HUES64 (cell line): ENCODE data around the gene LENG8.
"Not testable (repeated sequence)": the region's sequence is repeated elsewhere in the genome, so short reads cannot be mapped to it uniquely, and the experiment has no call there.

Experiments used
- H3K27ac ChIP-seq: 2 replicates; pipeline ENCODE4 v1.7.0; 2013; ENCODE audit warnings: low read depth, low read length, inconsistent platforms
- H3K27me3 ChIP-seq: 2 replicates; pipeline ENCODE4 v1.6.1; 2013; ENCODE audit warnings: mild to moderate bottlenecking, low read length; ENCODE audit not compliant: insufficient read depth
- H3K36me3 ChIP-seq: 2 replicates; pipeline ENCODE4 v1.6.1; 2013; ENCODE audit warnings: mild to moderate bottlenecking, low read length; ENCODE audit not compliant: insufficient read depth
- H3K4me1 ChIP-seq: 2 replicates; pipeline ENCODE4 v1.6.1; 2013; ENCODE audit warnings: mild to moderate bottlenecking, low read length, moderate library complexity; ENCODE audit not compliant: insufficient read depth
- H3K4me3 ChIP-seq: 2 replicates; pipeline ENCODE4 v1.5.1; 2013; ENCODE audit warnings: mild to moderate bottlenecking, low read length, moderate library complexity
- H3K9ac ChIP-seq: 2 replicates; pipeline ENCODE4 v1.6.1; 2013; ENCODE audit warnings: mild to moderate bottlenecking, low read depth, low read length
- H3K9me3 ChIP-seq: 2 replicates; pipeline ENCODE4 v1.6.1; 2013; ENCODE audit warnings: low read depth, low read length; ENCODE audit not compliant: insufficient read depth
- WGBS: fragments of 150-250, 120-280 bp; methylation state at CpG from one replicate; pipeline ENCODE4 v1.1.7; 2013; ENCODE audit warnings: missing lambda C conversion rate; 5-methylcytosine and 5-hydroxymethylcytosine counted together

The LENG8 gene

DNA sequence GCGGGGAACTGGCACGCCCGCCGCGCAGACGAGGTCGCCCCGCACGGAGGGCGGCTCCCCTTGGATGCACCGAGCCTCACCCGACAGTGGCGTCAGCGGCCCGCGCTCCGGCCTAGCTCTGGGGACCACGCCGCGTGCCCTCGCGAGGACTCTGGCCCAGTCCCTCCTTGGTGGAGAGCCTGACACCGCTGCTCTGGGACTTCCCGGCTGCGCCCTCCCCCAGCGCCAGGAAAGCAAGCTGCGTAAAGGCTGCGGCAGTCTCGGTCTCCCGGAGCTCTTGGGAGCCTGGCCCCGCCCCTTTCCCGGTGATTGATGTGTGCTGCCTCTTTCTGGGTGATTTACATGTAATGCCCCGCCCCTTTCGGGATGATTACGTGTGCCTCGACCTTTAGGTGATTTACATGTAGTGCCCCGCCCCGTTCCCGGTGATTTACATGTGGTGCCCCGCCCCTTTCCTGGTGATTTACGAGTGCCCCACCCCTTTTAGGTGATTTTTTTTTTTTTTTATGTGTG is 14.6 kb downstream of the LENG8 start, which contains the start of gene LENG9:
TSS of gene LENG9 (minus strand) at position 248 of the 513 bp plus-strand sequence. CDS start 252 bp downstream, outside the sequence.
- peaks cover 32% of the 10 kb centered on the region for H3K36me3 ChIP-seq
- peak within 1 kb of the TSS; percentile 88 for H3K9ac ChIP-seq
- WGBS: under 1% methylated on average over 41 of the region's 41 CpGs
- H3K4me3 ChIP-seq: peak within 1 kb of the TSS; percentile 89
- no peaks in the 10 kb centered on the region for H3K4me1 ChIP-seq
- H3K27me3 ChIP-seq: peaks cover 9% of the 10 kb centered on the region
- peak within 1 kb of the TSS; percentile 100 for H3K27ac ChIP-seq
- H3K9me3 ChIP-seq: no peaks in the 10 kb centered on the region

DNA sequence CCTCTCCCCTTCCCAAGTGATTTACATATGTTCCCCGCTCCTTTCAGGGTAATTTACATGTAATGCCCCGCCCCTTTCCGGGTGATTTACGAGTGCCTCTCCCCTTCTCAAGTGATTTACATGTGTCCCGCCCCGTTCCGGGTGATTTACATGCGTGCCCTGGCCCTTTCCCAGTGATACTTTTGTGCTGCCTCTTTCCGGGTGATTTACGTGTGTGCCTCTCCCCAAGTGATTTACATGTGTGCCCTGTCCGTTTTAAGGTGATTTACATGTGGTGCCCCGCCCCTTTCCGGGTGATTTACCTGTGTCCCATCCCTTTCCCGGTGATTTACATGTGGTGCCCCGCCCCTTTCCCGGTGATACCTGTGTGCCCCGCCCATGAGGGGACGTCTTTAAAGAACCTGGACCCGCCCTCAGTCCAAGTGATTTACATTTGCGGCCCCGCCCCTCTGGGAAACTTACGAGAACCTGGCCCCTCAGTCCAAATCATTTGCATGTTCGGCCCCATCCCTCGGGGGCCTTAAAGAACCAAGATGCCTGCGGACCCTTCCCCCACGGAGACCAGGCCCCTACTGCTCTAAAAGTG is 15.1 kb downstream of the LENG8 start:
- H3K9me3 ChIP-seq: no peaks in the 10 kb centered on the region
- peaks cover 26% of the 10 kb centered on the region for H3K36me3 ChIP-seq
- H3K4me3 ChIP-seq: peak overlapping the region; percentile 89
- peak overlapping the region; percentile 88 for H3K9ac ChIP-seq
- peaks cover 9% of the 10 kb centered on the region for H3K27me3 ChIP-seq
- peak overlapping the region; percentile 100 for H3K27ac ChIP-seq
- WGBS: under 1% methylated on average over 26 of the region's 26 CpGs
- H3K4me1 ChIP-seq: no peaks in the 10 kb centered on the region

DNA sequence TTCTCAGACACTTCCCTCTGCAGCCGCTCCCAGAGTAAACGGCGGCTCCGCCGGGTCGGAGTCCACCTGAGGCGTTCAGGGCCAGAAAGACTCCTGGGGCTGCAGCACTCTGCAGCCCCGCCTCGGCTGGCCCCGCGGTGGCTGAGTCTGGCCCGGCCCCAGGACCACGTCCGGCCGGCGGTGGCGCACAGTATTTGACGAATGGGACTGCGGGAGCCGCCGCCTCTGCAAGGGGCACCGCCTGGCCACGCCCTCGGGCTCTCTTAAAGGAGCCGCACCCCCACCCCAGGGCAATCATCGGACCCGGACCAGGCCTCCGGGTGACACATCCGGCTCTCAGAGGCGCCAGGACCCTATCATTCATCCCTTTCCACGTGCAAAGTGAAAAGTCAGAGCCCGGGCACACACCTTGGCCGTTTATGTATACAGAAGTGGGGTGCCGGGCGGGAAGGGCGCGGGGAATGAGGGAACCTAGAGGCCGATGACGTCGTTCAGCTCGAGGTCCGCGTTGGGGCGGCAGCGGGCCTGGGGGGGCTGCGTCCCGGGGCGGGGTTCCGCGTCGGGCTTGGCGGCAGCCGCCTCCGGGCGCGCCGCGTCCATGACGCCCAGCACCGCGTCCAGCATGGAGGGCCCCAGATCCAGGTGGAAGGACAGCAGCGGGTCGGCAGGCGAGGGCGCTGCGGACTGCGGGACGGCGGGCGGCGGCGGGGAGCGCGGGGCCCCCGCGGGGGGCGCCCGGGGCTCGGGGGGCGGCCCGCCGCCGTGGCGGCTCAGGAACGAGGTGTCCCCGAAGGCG is 15.8 kb downstream of the LENG8 start:
- Histone ChIP-seq H3K4me3 (peak overlapping the region; percentile 89), H3K9me3 (no peaks in the 10 kb centered on the region), H3K27ac (peak overlapping the region; percentile 100), H3K27me3 (peaks cover 12% of the 10 kb centered on the region), H3K4me1 (no peaks in the 10 kb centered on the region), H3K36me3 (peaks cover 20% of the 10 kb centered on the region), H3K9ac (peak overlapping the region; percentile 88)
- 7% methylated on average over 87 of the region's 87 CpGs for WGBS

DNA sequence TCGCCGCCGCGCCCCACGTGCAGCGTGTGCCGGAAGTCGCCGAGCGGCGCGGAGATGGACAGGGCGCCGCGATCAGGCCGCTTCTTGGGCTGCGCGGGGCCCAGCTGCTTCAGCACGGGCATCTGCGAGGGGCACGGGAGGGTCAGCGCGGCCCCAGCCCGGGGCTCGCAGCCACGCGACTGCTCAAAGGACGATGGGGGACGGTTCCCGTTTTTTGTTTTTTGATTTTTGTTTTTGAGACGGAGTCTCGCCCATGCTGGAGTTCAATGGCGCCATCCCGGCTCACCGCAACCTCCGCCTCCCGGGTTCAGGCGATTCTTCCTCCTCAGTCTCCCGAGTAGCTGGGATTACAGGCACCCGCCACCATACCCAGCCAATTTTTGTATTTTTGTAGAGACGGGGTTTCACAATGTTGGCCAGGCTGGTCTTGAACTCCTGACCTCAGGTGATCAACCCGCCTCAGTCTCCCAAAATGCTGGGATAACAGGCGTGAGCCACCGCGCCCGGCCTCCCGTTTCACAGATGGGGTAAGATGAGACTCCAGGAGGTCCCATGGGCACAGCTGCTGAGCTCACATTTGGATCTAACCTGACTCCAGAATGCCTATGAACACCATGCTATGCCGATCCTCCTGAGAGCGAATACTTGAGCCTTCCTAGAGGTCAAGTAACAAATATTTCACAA is 16.6 kb downstream of the LENG8 start:
- peak overlapping the region; percentile 26; the same call in 1 of the 2 replicates for H3K4me3 ChIP-seq
- H3K9me3 ChIP-seq: no peaks in the 10 kb centered on the region
- peaks cover 20% of the 10 kb centered on the region for H3K27me3 ChIP-seq
- no peaks in the 10 kb centered on the region for H3K4me1 ChIP-seq
- WGBS: 84% methylated on average over 49 of the region's 49 CpGs
- peaks cover 15% of the 10 kb centered on the region for H3K36me3 ChIP-seq
- no peak overlapping the region for H3K27ac ChIP-seq
- H3K9ac ChIP-seq: no peak overlapping the region

DNA sequence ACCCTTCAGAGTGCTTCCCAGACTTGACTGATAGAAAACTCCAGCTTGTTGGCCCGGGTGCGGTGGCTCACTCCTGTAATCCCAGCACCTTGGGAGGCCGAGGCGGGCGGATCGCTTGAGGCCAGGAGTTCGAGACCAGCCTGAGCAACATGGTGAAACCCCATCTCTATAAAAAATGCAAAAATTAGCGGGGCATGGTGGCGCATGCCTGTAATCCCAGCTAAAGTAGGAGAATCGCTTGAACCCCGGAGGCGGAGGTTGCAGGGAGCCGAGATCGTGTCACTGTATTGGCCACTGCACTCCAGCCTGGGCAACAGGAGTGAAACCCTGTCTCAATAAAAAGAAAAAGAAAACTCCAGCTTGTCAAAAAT is 17.1 kb downstream of the LENG8 start:
- H3K4me3 ChIP-seq, H3K27ac ChIP-seq, H3K4me1 ChIP-seq, H3K9me3 ChIP-seq, H3K9ac ChIP-seq: not testable (repeated sequence)
- 95% methylated on average over 14 of the region's 14 CpGs for WGBS
- H3K36me3 ChIP-seq: peaks cover 10% of the 10 kb centered on the region
- H3K27me3 ChIP-seq: peaks cover 25% of the 10 kb centered on the region

DNA sequence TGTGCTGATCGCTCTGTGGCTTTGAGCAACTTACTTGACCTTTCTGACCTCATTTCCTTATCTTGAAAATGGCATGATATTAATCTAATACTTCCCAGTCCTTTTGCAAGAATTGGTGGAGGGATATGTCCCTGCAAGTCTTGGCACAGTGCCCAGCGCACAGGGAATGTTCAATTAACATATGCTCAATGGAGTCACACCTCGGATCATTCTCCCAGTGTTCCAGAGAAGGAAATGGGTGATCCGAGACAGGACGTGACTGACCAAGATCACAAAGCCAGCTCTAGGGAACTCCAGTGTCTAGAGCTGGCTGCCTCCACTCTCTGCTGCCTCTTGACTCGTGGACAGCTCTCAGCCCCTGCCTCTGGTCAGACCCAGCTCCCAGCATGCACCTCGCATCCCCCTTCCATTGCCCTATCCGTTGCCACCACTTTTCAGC is 20.5 kb downstream of the LENG8 start:
- Histone ChIP-seq H3K4me1 (peaks cover 10% of the 10 kb centered on the region; the same call in 1 of the 2 replicates), H3K9ac (no peak overlapping the region), H3K4me3 (no peak overlapping the region), H3K36me3 (no peaks in the 10 kb centered on the region), H3K27me3 (peaks cover 30% of the 10 kb centered on the region), H3K9me3 (no peaks in the 10 kb centered on the region), H3K27ac (no peak overlapping the region)
- WGBS: 63% methylated on average over 8 of the region's 8 CpGs

DNA sequence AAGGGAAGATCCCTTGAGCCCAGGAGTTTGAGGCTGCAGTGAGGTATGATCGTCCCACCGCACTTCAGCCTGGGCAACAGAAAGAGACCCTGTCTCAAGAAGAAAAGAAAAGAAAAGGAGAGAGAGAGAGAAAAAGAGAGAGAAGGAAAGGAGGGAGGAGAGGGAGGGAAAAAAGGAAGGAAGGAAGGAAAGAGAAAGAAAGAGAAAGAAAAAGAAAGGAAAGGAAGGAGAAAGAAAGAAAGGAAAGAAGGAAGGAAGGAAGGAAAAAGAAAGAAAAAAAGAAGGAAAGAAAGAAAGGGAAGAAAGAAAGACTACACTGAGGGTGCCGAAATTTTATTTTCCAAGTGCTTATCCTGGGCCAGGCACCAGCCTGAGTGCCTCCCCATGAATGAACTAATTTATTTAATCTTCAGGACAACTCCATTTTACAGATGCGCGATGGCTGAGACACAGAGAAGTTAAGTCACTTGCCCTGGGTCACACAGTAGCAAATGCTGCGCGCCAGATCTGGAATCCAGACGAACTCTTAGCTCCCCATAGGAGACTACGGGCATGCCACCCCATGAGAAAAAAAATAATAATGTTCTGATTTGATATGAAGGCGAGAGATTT is 21.4 kb downstream of the LENG8 start:
- 87% methylated on average over 10 of the region's 10 CpGs for WGBS
- H3K27me3 ChIP-seq: peaks cover 28% of the 10 kb centered on the region
- H3K36me3 ChIP-seq: no peaks in the 10 kb centered on the region
- no peak overlapping the region for H3K27ac ChIP-seq
- peaks cover 10% of the 10 kb centered on the region; the same call in 1 of the 2 replicates for H3K4me1 ChIP-seq
- H3K4me3 ChIP-seq: peak overlapping the region; percentile 48
- no peaks in the 10 kb centered on the region for H3K9me3 ChIP-seq
- H3K9ac ChIP-seq: 0 out of 2 replicates have a peak overlapping the region, but pooled peaks have one; percentile 64

DNA sequence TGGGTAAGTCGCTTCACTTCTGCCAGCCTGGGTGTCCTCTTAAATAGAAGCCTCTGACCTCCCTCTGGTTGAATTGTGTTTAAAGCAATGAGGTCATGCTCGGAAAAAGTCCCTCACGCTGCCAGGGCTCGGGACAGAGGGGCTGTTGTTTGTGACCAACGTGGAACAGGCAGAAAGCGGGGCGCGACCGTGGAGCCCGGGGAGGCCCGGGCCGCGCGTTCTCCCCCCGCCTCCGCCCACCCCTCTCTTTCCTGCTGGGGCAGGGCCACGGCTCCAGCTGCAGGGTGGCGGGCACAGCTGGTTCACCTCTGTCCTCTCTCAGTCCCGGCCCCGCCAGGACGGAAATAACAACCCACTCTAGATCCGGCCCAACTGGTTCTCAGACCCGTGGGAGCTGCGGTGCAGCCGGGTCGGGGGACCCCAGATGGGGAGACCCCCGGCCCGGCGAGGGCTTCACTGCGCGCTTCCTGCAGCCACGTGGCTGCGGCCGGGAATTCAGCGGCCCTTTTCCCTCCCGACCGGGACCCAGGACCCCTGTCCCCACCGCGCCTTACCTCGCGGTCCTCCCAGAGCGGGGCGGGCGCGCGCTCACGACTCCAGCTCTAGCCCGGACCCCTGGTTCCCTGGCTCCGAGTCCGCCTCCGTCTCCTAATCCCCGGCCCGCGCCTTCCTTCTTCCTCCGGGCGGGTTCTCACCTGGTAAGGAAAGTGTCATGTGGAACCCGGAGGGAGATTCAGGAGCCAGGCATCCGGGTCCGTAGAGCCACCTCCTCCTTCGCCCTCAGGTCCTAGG is 22.2 kb downstream of the LENG8 start:
- peaks cover 20% of the 10 kb centered on the region for H3K27me3 ChIP-seq
- peak overlapping the region; percentile 48 for H3K4me3 ChIP-seq
- H3K9me3 ChIP-seq: no peaks in the 10 kb centered on the region
- H3K36me3 ChIP-seq: no peaks in the 10 kb centered on the region
- H3K4me1 ChIP-seq: peaks cover 10% of the 10 kb centered on the region; the same call in 1 of the 2 replicates
- no peak overlapping the region for H3K27ac ChIP-seq
- H3K9ac ChIP-seq: peak overlapping the region; percentile 64
- WGBS: 10% methylated on average over 59 of the region's 60 CpGs

DNA sequence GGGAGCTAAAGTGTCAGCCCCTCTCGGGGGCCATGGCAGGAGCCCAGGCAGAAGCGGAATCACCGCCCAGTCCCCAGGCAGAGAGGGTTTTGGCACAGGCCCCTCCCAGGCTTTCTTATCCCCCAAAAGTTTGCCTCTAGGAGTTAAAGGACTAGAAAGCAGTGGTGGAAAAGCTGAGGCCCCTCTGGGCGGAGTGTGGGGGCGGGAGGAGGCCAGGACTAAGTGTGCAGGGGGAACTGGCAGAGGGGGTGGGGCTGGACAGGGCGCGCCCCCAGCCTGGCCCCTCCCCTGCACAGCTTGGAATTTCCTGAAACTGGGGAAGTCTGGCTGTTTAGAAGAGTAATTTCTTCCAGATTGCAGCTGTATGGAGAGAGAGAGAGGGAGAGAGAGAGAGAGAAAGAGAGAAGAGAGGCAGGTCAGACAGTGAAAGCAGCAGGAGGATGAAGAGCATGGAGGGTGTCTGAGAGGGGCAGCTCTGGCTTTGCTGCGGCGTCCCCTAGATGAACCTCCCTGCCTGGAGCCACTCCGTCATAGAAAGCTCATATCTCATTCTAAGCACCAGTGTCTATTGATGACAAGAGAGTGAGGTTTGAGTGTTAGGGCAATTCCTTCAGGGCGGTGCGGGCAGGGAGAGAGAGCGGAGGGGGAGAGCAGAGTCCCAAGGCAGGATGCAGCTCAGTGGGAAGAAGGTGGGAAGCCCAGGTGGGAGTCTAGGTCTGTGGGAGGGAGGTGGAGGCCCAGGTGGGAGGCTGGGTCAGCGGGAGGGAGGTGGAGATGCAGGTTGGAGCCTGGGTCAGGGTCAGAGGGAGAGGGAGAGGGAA is 24.3 kb downstream of the LENG8 start, which contains the start of gene CDC42EP5:
TSS of gene CDC42EP5 (minus strand) at position 226 of the 821 bp plus-strand sequence. CDS start 7,749 bp downstream, outside the sequence.
- no peak within 1 kb of the TSS for H3K9ac ChIP-seq
- peaks cover 10% of the 10 kb centered on the region; the same call in 1 of the 2 replicates for H3K4me1 ChIP-seq
- H3K27ac ChIP-seq: no peak within 1 kb of the TSS
- no peaks in the 10 kb centered on the region for H3K9me3 ChIP-seq
- WGBS: 39% methylated on average over 13 of the region's 14 CpGs
- 0 out of 2 replicates have a peak within 1 kb of the TSS, but pooled peaks have one; percentile 36 for H3K4me3 ChIP-seq
- no peaks in the 10 kb centered on the region for H3K36me3 ChIP-seq
- peaks cover 20% of the 10 kb centered on the region for H3K27me3 ChIP-seq
